NCI-H146 treated with DMSO at 0.1 percent for 48 hours (cell line): Measurements from ENCODE around the gene OXCT1.

Experiments used
- DNase-seq: peaks from one replicate; lab custom pipeline; 2025; ENCODE audit not compliant: unreplicated experiment; lab: John Stamatoyannopoulos, UW

The OXCT1 gene

GRCh38 chr5:41869724-41870626 is at the start of gene OXCT1:
Gene OXCT1 (minus strand): TSS chr5:41870425. CDS start chr5:41870358, 67 bp downstream.
- DNase-seq: peak; percentile 78

GRCh38 chr5:41918105-41918504 is 47.9 kb upstream of the OXCT1 start:
- no peak for DNase-seq

- no peak for DNase-seq
Measured at GRCh38 chr5:41908374-41909079, 38.3 kb upstream of the OXCT1 start.

- DNase-seq: no peak
Measured at GRCh38 chr5:41906151-41906550, 35.9 kb upstream of the OXCT1 start.

- DNase-seq: peak; percentile 99
Measured at GRCh38 chr5:41903892-41904799, 33.9 kb upstream of the OXCT1 start, which contains the start of gene RIMOC1. Gene RIMOC1 (plus strand): TSS chr5:41904344. CDS start chr5:41904368, 24 bp downstream.

- no peak for DNase-seq
Measured at GRCh38 chr5:41903382-41903891, 33.2 kb upstream of the OXCT1 start.

- no peak for DNase-seq
Measured at GRCh38 chr5:41896230-41896629, 26.0 kb upstream of the OXCT1 start.

- no peak for DNase-seq
Measured at GRCh38 chr5:41893074-41893851, 23.0 kb upstream of the OXCT1 start.

- no peak for DNase-seq
Measured at GRCh38 chr5:41892031-41892430, 21.8 kb upstream of the OXCT1 start.

GRCh38 chr5:41891066-41891707 is 21.0 kb upstream of the OXCT1 start:
- no peak for DNase-seq

- no peak for DNase-seq
Measured at GRCh38 chr5:41885286-41885685, 15.1 kb upstream of the OXCT1 start.

GRCh38 chr5:41883936-41884335 is 13.7 kb upstream of the OXCT1 start:
- DNase-seq: no peak

- DNase-seq: no peak
Measured at GRCh38 chr5:41883243-41883642, 13.0 kb upstream of the OXCT1 start.

GRCh38 chr5:41882765-41883164 is 12.5 kb upstream of the OXCT1 start:
- DNase-seq: no peak

- DNase-seq: no peak
Measured at GRCh38 chr5:41878643-41879478, 8.6 kb upstream of the OXCT1 start.

- DNase-seq: no peak
Measured at GRCh38 chr5:41878173-41878572, 7.9 kb upstream of the OXCT1 start.

GRCh38 chr5:41877408-41877807 is 7.2 kb upstream of the OXCT1 start:
- no peak for DNase-seq

- DNase-seq: peak; percentile 44
Measured at GRCh38 chr5:41876678-41877077, 6.5 kb upstream of the OXCT1 start.

GRCh38 chr5:41875121-41875520 is 4.9 kb upstream of the OXCT1 start:
- DNase-seq: no peak
